SK-N-SH treated with all-trans-retinoic acid at 6 μM for 48 hours (cell line): ENCODE data around the gene GALT.
A peak's percentile ranks its signal among the peaks of the same experiment; 100 is the strongest.

Experiments
- ATAC-seq: fragments of 200-7000 bp; cut with Tn5 transposase; 3 replicates; pipeline ENCODE4 v1.9.1; 2020; ENCODE audit warnings: mild to moderate bottlenecking, moderate library complexity
- ARNTL ChIP-seq: fragments of 450-650 bp; formaldehyde crosslinking; IDR thresholded peaks from 2 replicates; pipeline ENCODE4 v1.5.0; 2020; ENCODE audit warnings: low read depth, mild to moderate bottlenecking, moderate library complexity, borderline replicate concordance
- BACH2 ChIP-seq: fragments of 250-450 bp; sonication (Bioruptor Pico); IDR thresholded peaks from 2 replicates; pipeline ENCODE4 v1.9.0; 2021; ENCODE audit warnings: mild to moderate bottlenecking, borderline replicate concordance
- CSDC2 ChIP-seq: fragments of 250-450 bp; sonication (Bioruptor Pico); IDR thresholded peaks from 2 replicates; pipeline ENCODE4 v1.5.0; 2020; ENCODE audit warnings: mild to moderate bottlenecking, moderate library complexity
- ESRRG ChIP-seq: fragments of 250-450 bp; sonication (Bioruptor Pico); IDR thresholded peaks from 2 replicates; pipeline ENCODE4 v1.6.1; 2021; ENCODE audit warnings: mild to moderate bottlenecking
- GLIS3 ChIP-seq: fragments of 250-450 bp; sonication (Bioruptor Pico); IDR thresholded peaks from 2 replicates; pipeline ENCODE4 v1.5.0; 2020; ENCODE audit warnings: mild to moderate bottlenecking, moderate library complexity
- ISL1 ChIP-seq: fragments of 250-450 bp; sonication (Bioruptor Pico); IDR thresholded peaks from 2 replicates; pipeline ENCODE4 v2.1.2; 2022; ENCODE audit warnings: mild to moderate bottlenecking, moderate library complexity
- OSR1 ChIP-seq: fragments of 250-450 bp; sonication (Bioruptor Pico); IDR thresholded peaks from 2 replicates; pipeline ENCODE4 v1.8.0; 2022; ENCODE audit warnings: moderate library complexity, mild to moderate bottlenecking, inconsistent platforms
- PPARA ChIP-seq: fragments of 250-450 bp; sonication (Bioruptor Pico); IDR thresholded peaks from 2 replicates; pipeline ENCODE4 v1.5.0; 2020; ENCODE audit warnings: mild to moderate bottlenecking, borderline replicate concordance
- RARB ChIP-seq: fragments of 250-450 bp; sonication (Bioruptor Pico); IDR thresholded peaks from 2 replicates; pipeline ENCODE4 v1.8.0; 2021; ENCODE audit warnings: mild to moderate bottlenecking, moderate library complexity
- TCF4 ChIP-seq: fragments of 250-450 bp; sonication (Bioruptor Pico); IDR thresholded peaks from 2 replicates; pipeline ENCODE4 v1.8.0; 2021; ENCODE audit warnings: mild to moderate bottlenecking, moderate library complexity, borderline replicate concordance
- TOX ChIP-seq: fragments of 250-450 bp; sonication (Bioruptor Pico); IDR thresholded peaks from 2 replicates; pipeline ENCODE4 v1.8.0; 2021; ENCODE audit warnings: mild to moderate bottlenecking, moderate library complexity, borderline replicate concordance
- ZC3H10 ChIP-seq: fragments of 250-450 bp; sonication (Bioruptor Pico); IDR thresholded peaks from 2 replicates; pipeline ENCODE4 v1.5.1; 2021; ENCODE audit warnings: mild to moderate bottlenecking, moderate library complexity
- ZFP3 ChIP-seq: fragments of 250-450 bp; sonication (Bioruptor Pico); IDR thresholded peaks from 2 replicates; pipeline ENCODE4 v1.5.0; 2020; ENCODE audit warnings: mild to moderate bottlenecking, moderate library complexity
- ZFP30 ChIP-seq: fragments of 450-650 bp; formaldehyde crosslinking; IDR thresholded peaks from 2 replicates; pipeline ENCODE4 v1.5.0; 2022; ENCODE audit warnings: mild to moderate bottlenecking, moderate library complexity
- ZNF565 ChIP-seq: fragments of 450-650 bp; formaldehyde crosslinking; conservative IDR thresholded peaks from 2 replicates; pipeline ENCODE4 v1.5.0; 2020; ENCODE audit warnings: low read depth, mild to moderate bottlenecking, moderate library complexity
- ZNF70 ChIP-seq: fragments of 450-650 bp; formaldehyde crosslinking; IDR thresholded peaks from 2 replicates; pipeline ENCODE4 v1.5.0; 2020; ENCODE audit warnings: mild to moderate bottlenecking, moderate library complexity
- ZNF8 ChIP-seq: fragments of 450-650 bp; formaldehyde crosslinking; IDR thresholded peaks from 2 replicates; pipeline ENCODE4 v1.5.0; 2020; ENCODE audit warnings: mild to moderate bottlenecking, moderate library complexity
- TF ChIP-seq, protein P1 (sequence below): fragments of 250-450 bp; sonication (Bioruptor Pico); IDR thresholded peaks from 2 replicates; pipeline ENCODE4 v1.5.1; 2021; ENCODE audit warnings: mild to moderate bottlenecking, moderate library complexity
- TF ChIP-seq, protein P2 (sequence below): fragments of 250-450 bp; sonication (Bioruptor Pico); IDR thresholded peaks from 2 replicates; pipeline ENCODE4 v1.8.0; 2020; ENCODE audit warnings: mild to moderate bottlenecking, moderate library complexity, borderline replicate concordance
- TF ChIP-seq, protein P3 (sequence below): fragments of 250-450 bp; sonication (Bioruptor Pico); IDR thresholded peaks from 2 replicates; pipeline ENCODE4 v1.5.0; 2020; ENCODE audit warnings: mild to moderate bottlenecking, moderate library complexity
- TF ChIP-seq, protein P4 (sequence below): fragments of 250-450 bp; sonication (Bioruptor Pico); IDR thresholded peaks from 2 replicates; pipeline ENCODE4 v1.5.1; 2020; ENCODE audit warnings: low read depth, mild to moderate bottlenecking, moderate library complexity
- TF ChIP-seq, protein P5 (sequence below): fragments of 250-450 bp; sonication (Bioruptor Pico); IDR thresholded peaks from 2 replicates; pipeline ENCODE4 v1.8.0; 2021; ENCODE audit warnings: low read depth, mild to moderate bottlenecking, moderate library complexity, borderline replicate concordance

Gene GALT

DNA sequence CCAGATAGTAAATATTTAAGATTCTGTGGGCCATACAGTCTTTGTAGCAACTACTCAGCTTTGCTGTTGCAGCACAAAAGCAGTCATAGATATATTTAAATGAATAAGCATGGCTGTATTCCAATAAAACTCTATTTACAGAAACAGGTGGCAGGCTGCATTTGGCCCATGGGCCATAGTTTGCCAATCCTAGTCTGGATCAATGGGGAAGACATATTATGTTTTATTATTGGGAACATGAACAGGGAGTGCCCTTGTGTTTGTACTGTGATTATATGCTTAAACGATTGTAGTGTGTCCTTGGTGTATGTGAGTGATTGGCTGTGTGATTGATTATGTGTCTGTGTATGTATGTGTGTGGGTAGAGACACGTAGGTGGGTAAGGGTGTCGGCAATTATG, 28.0 kb downstream of the GALT start:
- TF ChIP-seq, protein P1, sequence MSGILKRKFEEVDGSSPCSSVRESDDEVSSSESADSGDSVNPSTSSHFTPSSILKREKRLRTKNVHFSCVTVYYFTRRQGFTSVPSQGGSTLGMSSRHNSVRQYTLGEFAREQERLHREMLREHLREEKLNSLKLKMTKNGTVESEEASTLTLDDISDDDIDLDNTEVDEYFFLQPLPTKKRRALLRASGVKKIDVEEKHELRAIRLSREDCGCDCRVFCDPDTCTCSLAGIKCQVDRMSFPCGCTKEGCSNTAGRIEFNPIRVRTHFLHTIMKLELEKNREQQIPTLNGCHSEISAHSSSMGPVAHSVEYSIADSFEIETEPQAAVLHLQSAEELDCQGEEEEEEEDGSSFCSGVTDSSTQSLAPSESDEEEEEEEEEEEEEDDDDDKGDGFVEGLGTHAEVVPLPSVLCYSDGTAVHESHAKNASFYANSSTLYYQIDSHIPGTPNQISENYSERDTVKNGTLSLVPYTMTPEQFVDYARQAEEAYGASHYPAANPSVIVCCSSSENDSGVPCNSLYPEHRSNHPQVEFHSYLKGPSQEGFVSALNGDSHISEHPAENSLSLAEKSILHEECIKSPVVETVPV (CRISPR knock-in tag): no peak
- TF ChIP-seq, protein P2, sequence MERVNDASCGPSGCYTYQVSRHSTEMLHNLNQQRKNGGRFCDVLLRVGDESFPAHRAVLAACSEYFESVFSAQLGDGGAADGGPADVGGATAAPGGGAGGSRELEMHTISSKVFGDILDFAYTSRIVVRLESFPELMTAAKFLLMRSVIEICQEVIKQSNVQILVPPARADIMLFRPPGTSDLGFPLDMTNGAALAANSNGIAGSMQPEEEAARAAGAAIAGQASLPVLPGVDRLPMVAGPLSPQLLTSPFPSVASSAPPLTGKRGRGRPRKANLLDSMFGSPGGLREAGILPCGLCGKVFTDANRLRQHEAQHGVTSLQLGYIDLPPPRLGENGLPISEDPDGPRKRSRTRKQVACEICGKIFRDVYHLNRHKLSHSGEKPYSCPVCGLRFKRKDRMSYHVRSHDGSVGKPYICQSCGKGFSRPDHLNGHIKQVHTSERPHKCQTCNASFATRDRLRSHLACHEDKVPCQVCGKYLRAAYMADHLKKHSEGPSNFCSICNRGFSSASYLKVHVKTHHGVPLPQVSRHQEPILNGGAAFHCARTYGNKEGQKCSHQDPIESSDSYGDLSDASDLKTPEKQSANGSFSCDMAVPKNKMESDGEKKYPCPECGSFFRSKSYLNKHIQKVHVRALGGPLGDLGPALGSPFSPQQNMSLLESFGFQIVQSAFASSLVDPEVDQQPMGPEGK (CRISPR knock-in tag): no peak
- TF ChIP-seq CSDC2 (CRISPR knock-in tag) (no peak), ZNF565 (no peak), ZNF70 (CRISPR knock-in tag) (no peak), TOX (CRISPR knock-in tag) (no peak), ZFP30 (CRISPR knock-in tag) (no peak), GLIS3 (CRISPR knock-in tag) (no peak), ESRRG (CRISPR knock-in tag) (no peak), TCF4 (CRISPR knock-in tag) (no peak), BACH2 (no peak), RARB (CRISPR knock-in tag) (no peak), PPARA (no peak), ZC3H10 (CRISPR knock-in tag) (no peak), ISL1 (CRISPR knock-in tag) (no peak)
- TF ChIP-seq, protein P3, sequence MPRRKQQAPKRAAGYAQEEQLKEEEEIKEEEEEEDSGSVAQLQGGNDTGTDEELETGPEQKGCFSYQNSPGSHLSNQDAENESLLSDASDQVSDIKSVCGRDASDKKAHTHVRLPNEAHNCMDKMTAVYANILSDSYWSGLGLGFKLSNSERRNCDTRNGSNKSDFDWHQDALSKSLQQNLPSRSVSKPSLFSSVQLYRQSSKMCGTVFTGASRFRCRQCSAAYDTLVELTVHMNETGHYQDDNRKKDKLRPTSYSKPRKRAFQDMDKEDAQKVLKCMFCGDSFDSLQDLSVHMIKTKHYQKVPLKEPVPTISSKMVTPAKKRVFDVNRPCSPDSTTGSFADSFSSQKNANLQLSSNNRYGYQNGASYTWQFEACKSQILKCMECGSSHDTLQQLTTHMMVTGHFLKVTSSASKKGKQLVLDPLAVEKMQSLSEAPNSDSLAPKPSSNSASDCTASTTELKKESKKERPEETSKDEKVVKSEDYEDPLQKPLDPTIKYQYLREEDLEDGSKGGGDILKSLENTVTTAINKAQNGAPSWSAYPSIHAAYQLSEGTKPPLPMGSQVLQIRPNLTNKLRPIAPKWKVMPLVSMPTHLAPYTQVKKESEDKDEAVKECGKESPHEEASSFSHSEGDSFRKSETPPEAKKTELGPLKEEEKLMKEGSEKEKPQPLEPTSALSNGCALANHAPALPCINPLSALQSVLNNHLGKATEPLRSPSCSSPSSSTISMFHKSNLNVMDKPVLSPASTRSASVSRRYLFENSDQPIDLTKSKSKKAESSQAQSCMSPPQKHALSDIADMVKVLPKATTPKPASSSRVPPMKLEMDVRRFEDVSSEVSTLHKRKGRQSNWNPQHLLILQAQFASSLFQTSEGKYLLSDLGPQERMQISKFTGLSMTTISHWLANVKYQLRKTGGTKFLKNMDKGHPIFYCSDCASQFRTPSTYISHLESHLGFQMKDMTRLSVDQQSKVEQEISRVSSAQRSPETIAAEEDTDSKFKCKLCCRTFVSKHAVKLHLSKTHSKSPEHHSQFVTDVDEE (CRISPR knock-in tag): no peak
- TF ChIP-seq, protein P4, sequence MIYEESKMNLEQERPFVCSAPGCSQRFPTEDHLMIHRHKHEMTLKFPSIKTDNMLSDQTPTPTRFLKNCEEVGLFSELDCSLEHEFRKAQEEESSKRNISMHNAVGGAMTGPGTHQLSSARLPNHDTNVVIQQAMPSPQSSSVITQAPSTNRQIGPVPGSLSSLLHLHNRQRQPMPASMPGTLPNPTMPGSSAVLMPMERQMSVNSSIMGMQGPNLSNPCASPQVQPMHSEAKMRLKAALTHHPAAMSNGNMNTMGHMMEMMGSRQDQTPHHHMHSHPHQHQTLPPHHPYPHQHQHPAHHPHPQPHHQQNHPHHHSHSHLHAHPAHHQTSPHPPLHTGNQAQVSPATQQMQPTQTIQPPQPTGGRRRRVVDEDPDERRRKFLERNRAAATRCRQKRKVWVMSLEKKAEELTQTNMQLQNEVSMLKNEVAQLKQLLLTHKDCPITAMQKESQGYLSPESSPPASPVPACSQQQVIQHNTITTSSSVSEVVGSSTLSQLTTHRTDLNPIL: no peak
- TF ChIP-seq, protein P5, sequence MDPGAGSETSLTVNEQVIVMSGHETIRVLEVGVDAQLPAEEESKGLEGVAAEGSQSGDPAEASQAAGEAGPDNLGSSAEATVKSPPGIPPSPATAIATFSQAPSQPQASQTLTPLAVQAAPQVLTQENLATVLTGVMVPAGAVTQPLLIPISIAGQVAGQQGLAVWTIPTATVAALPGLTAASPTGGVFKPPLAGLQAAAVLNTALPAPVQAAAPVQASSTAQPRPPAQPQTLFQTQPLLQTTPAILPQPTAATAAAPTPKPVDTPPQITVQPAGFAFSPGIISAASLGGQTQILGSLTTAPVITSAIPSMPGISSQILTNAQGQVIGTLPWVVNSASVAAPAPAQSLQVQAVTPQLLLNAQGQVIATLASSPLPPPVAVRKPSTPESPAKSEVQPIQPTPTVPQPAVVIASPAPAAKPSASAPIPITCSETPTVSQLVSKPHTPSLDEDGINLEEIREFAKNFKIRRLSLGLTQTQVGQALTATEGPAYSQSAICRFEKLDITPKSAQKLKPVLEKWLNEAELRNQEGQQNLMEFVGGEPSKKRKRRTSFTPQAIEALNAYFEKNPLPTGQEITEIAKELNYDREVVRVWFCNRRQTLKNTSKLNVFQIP (CRISPR knock-in tag): no peak
- ATAC-seq: no peak

DNA sequence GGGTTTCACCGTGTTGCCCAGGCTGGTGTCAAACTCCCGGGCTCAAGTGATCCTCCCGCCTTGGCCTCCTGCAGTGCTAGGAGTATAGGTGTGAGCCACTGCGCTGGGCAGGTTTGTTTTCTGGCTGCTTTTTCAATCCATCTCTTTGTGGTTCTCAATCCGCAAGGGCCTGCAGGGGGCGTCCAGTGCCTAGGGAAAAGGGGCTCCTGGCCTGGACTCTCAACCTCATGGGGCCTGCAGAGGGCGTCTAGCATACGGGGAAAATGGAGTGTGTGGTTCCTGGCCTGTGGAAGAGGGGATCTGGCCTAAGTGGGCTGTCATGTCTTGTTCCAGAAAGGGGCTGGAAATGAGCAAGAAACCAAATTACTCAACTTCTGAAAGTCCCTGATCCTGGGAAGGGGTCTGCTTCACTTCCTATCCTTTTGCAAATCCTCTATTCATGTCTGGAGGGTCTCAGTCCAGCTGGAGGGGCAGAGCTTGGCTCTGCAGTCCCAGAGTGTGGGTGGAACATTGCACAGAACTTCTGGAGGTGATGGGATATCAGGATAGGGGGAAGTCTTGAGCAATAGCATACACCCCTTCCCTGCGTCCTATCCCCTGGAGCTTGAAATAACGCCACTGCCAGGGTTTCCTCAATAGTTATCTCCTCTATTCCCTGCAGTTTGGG, 28.7 kb downstream of the GALT start:
- ATAC-seq: peak; percentile 98
- no peak for TF ChIP-seq CSDC2 (CRISPR knock-in tag)
- no peak for TF ChIP-seq ISL1 (CRISPR knock-in tag)
- TF ChIP-seq ESRRG (CRISPR knock-in tag): no peak
- no peak for TF ChIP-seq ZFP30 (CRISPR knock-in tag)
- no peak for TF ChIP-seq OSR1 (CRISPR knock-in tag)
- no peak for TF ChIP-seq GLIS3 (CRISPR knock-in tag)
- TF ChIP-seq, protein P1 (CRISPR knock-in tag): no peak
- TF ChIP-seq, protein P4: no peak
- TF ChIP-seq, protein P3 (CRISPR knock-in tag): no peak
- TF ChIP-seq ZNF70 (CRISPR knock-in tag): no peak
- no peak for TF ChIP-seq BACH2
- TF ChIP-seq ARNTL (CRISPR knock-in tag): no peak
- TF ChIP-seq ZNF8 (CRISPR knock-in tag): no peak
- no peak for TF ChIP-seq PPARA
- TF ChIP-seq ZFP3 (CRISPR knock-in tag): no peak
- TF ChIP-seq TCF4 (CRISPR knock-in tag): no peak
- no peak for TF ChIP-seq RARB (CRISPR knock-in tag)
- TF ChIP-seq ZNF565: no peak
